ENCODE results near the gene IMP4. TPM values are rescaled to one million over a fixed set of nuclear protein-coding genes. Genes with fewer than 3 reads are reported as not detected.

IMP4 gene
- total and polyA plus RNA-seq, 2 donors (not counting 3 experiments of a cell fraction or from before 2014, with no cell fraction given), result 74.0 to 149 TPM

DNA sequence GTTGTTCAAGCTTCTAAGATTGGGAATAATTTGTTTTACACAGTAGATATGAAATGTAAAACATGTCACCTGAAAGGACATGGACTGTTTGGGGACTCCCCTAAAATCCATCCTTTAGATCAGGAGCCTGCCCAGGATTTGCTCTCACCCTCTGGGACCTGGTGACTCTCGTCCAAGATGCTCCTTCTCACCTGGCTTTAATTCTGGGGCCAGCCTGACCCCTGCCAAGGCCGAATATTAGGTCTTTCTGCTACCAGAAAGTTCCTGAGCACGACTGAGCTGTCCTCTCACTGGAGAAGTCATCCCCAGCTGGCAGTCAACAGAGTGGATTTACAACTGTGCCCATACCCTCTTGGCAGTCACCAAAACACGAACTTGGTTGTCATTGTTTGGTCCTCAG lies 38.4 kb downstream of the IMP4 start:
- Histone ChIP-seq H3K27ac (ENCODE audit: insufficient read depth, low read depth, low read length) (no peak overlapping the region), H3K4me3 (replicated peaks in 1 of 3; ENCODE audit: insufficient read depth in 1 of 3, low read depth in 1 of 3, low read length in 3 of 3) (no peak overlapping the region), H2AFZ (ENCODE audit: low read depth, low read length) (no peak overlapping the region), H3K4me1 (ENCODE audit: control insufficient read depth, extremely low read depth, insufficient read depth, low read length) (no peaks in the 10 kb centered on the region), H3K27me3 (ENCODE audit: control insufficient read depth in 2 of 2, insufficient read depth in 2 of 2, low read length in 2 of 2) (no peaks in the 10 kb centered on the region), H3K36me3 (ENCODE audit: control insufficient read depth in 2 of 2, extremely low read depth in 1 of 2, insufficient read depth in 2 of 2, low read length in 2 of 2) (no peaks in the 10 kb centered on the region), H3K79me2 (ENCODE audit: control insufficient read depth, insufficient read depth, low read length) (no peaks in the 10 kb centered on the region), H3K9me3 (replicated peaks; ENCODE audit: control insufficient read depth, insufficient read depth, low read length) (no peaks in the 10 kb centered on the region), H3K9ac (replicated peaks; ENCODE audit: extremely low read depth, insufficient read depth, low read length) (no peak overlapping the region), H3K9me1 (replicated peaks; ENCODE audit: control insufficient read depth, extremely low read depth, insufficient read depth, low read length) (no peaks in the 10 kb centered on the region), H4K20me1 (replicated peaks; ENCODE audit: control insufficient read depth, extremely low read depth, insufficient read depth, low read length) (no peaks in the 10 kb centered on the region), H3K4me2 (ENCODE audit: insufficient read depth, low read length) (no peak overlapping the region)
- TF ChIP-seq MYC (IDR thresholded peaks at IDR 0.05; ENCODE audit: low read depth, low read length) (no peak), GATA2 (IDR thresholded peaks at IDR 0.05; ENCODE audit: insufficient read depth, insufficient read length, low read depth, low read length) (no peak), POLR2AphosphoS5 (IDR thresholded peaks at IDR 0.05; ENCODE audit: insufficient read depth, low read depth, low read length) (no peak), EZH2 (IDR thresholded peaks at IDR 0.05; ENCODE audit: borderline replicate concordance, low read depth, low read length, severe bottlenecking) (no peak), POLR2A (IDR thresholded peaks at IDR 0.05; ENCODE audit: low read depth, low read length) (no peak), JUN (IDR thresholded peaks at IDR 0.05; ENCODE audit: borderline replicate concordance, insufficient read depth, insufficient read length, low read depth) (no peak)
- TF ChIP-seq, protein P1, sequence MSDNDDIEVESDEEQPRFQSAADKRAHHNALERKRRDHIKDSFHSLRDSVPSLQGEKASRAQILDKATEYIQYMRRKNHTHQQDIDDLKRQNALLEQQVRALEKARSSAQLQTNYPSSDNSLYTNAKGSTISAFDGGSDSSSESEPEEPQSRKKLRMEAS (IDR thresholded peaks at IDR 0.05; ENCODE audit: insufficient read depth, insufficient read length), result no peak
- TF ChIP-seq, protein P2, sequence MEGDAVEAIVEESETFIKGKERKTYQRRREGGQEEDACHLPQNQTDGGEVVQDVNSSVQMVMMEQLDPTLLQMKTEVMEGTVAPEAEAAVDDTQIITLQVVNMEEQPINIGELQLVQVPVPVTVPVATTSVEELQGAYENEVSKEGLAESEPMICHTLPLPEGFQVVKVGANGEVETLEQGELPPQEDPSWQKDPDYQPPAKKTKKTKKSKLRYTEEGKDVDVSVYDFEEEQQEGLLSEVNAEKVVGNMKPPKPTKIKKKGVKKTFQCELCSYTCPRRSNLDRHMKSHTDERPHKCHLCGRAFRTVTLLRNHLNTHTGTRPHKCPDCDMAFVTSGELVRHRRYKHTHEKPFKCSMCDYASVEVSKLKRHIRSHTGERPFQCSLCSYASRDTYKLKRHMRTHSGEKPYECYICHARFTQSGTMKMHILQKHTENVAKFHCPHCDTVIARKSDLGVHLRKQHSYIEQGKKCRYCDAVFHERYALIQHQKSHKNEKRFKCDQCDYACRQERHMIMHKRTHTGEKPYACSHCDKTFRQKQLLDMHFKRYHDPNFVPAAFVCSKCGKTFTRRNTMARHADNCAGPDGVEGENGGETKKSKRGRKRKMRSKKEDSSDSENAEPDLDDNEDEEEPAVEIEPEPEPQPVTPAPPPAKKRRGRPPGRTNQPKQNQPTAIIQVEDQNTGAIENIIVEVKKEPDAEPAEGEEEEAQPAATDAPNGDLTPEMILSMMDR (IDR thresholded peaks at IDR 0.05; ENCODE audit: extremely low read depth in 1 of 2, insufficient read depth in 1 of 2, low read depth in 1 of 2, low read length in 2 of 2), result no peak
- ChIA-PET CTCF (no interaction called here), POLR2A (no interaction called here)
- dilution Hi-C loops (cut with MboI; ENCODE audit: extremely low pct_ligation_motif_present, low sequenced_read_pairs) (no loop called here), intact Hi-C loops (cut with micrococcal nuclease) (no loop called here)
- DNase-seq (ENCODE audit: low read depth, low spot score) (no peak), FAIRE-seq (no peak)
- no TSS peak for BruUV-seq (replicated peaks)

All from endothelial cell of umbilical vein (primary cell).